CD4-positive, alpha-beta T cell treated with Interleukin-21 for 1 hour (primary cell): Measurements from ENCODE around the gene UBXN1.

Source experiments
- DNase-seq: peaks from one replicate; pipeline ENCODE4 v3.0.0-alpha.2; 2020

Gene UBXN1

GRCh38 chr11:62627713-62628112, 51.2 kb downstream of the UBXN1 start:
- DNase-seq: peak; percentile 26
